ENCODE measurements around the gene NAA38.

Gene NAA38

GRCh38 chr17:7840441-7840840 lies 16.9 kb downstream of the NAA38 start:
- DNase-seq, result no peak
- ATAC-seq, result no peak

- DNase-seq (no peak), ATAC-seq (no peak)
These were observed 17.5 kb downstream of the NAA38 start for GRCh38 chr17:7839876-7840261.

GRCh38 chr17:7839190-7839875 lies 18.0 kb downstream of the NAA38 start:
- DNase-seq (no peak), ATAC-seq (no peak)

- DNase-seq (no peak), ATAC-seq (no peak)
These were observed 19.0 kb downstream of the NAA38 start for GRCh38 chr17:7838090-7839075.

- DNase-seq (no peak), ATAC-seq (no peak)
These were observed 19.8 kb downstream of the NAA38 start for GRCh38 chr17:7837408-7838088.

- no peak for ATAC-seq
- peak; percentile 75 for DNase-seq
These were observed 20.6 kb downstream of the NAA38 start for GRCh38 chr17:7836596-7837407.

GRCh38 chr17:7835814-7836595 lies 21.4 kb downstream of the NAA38 start:
- DNase-seq, result no peak

GRCh38 chr17:7834957-7835813 lies 22.2 kb downstream of the NAA38 start:
- ATAC-seq (peak; percentile 60), DNase-seq (peak; percentile 94)

More at GRCh38 chr17:7835814-7836595, 21.4 kb downstream of the NAA38 start:
- ATAC-seq, result no peak

- peak; percentile 10 for ATAC-seq
- DNase-seq, result peak; percentile 72
These were observed 22.8 kb downstream of the NAA38 start for GRCh38 chr17:7834542-7834956.

- ATAC-seq (peak; percentile 72), DNase-seq (peak; percentile 90)
These were observed 23.4 kb downstream of the NAA38 start, which contains the start of gene KDM6B for GRCh38 chr17:7833795-7834541. Gene KDM6B (plus strand): TSS chr17:7834217. CDS start chr17:7845555, 11,338 bp downstream.

GRCh38 chr17:7833011-7833794 lies 24.2 kb downstream of the NAA38 start:
- DNase-seq, result no peak
- ATAC-seq, result no peak

GRCh38 chr17:7832431-7832830 lies 24.9 kb downstream of the NAA38 start:
- DNase-seq (no peak), ATAC-seq (no peak)

- no peak for ATAC-seq
These were observed 26.1 kb downstream of the NAA38 start for GRCh38 chr17:7831233-7831632.

GRCh38 chr17:7830616-7831015 lies 26.7 kb downstream of the NAA38 start:
- DNase-seq (no peak), ATAC-seq (no peak)

More at GRCh38 chr17:7831233-7831632, 26.1 kb downstream of the NAA38 start:
- no peak for DNase-seq

GRCh38 chr17:7825206-7825990 lies 32.0 kb downstream of the NAA38 start:
- DNase-seq (no peak), ATAC-seq (no peak)

- DNase-seq (no peak), ATAC-seq (no peak)
These were observed 33.1 kb downstream of the NAA38 start for GRCh38 chr17:7824021-7824924.
